ENCODE results near the gene CELF4.

Gene CELF4

DNA sequence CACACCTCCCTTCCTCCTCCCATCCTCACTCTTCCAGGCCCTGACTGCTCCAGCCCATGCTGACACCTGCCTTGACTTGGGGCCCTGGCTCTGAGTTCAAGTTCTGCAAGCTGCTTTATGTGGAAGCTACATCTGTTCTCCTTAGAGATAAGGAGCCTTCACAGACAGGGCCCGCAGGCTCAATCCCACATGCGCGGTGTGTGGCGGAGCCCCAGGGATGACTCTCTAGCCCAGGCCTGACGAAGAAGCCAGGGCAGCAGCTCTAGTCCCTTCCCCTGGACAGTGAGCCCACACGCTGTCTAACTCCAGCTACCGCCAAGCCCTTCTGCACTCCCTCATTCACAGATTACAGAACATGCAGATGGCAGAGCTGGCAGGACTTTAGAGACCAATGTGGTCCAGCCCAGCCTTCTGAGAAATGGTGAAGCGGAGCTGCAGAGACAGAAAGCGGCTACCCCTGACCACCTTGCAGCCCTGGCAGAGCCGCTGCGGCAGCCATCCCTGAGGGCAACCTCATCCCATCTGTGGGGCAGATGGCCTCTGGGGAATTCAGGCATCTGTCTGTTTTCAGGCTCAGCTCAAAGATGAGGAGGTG is 304.3 kb downstream of the CELF4 start:
- TF ChIP-seq POU2F2 (IDR thresholded peaks at IDR 0.05; ENCODE audit: low read depth, low read length), result no peak
- no peak for TF ChIP-seq POLR2A (IDR thresholded peaks at IDR 0.05; ENCODE audit: low read depth, low read length)
- TF ChIP-seq TAF1 (IDR thresholded peaks at IDR 0.05; ENCODE audit: low read depth, low read length), result no peak
- TF ChIP-seq POLR2AphosphoS5 (IDR thresholded peaks at IDR 0.05; ENCODE audit: low read depth, low read length), result no peak
- TF ChIP-seq SPI1 (IDR thresholded peaks at IDR 0.05; ENCODE audit: low read depth, low read length), result no peak
- no peak for TF ChIP-seq PAX5 (IDR thresholded peaks at IDR 0.05; ENCODE audit: insufficient read depth, low read length, severe bottlenecking)
- DNase-seq (ENCODE audit: insufficient read length, low spot score), result no peak
- FAIRE-seq, result no peak

DNA sequence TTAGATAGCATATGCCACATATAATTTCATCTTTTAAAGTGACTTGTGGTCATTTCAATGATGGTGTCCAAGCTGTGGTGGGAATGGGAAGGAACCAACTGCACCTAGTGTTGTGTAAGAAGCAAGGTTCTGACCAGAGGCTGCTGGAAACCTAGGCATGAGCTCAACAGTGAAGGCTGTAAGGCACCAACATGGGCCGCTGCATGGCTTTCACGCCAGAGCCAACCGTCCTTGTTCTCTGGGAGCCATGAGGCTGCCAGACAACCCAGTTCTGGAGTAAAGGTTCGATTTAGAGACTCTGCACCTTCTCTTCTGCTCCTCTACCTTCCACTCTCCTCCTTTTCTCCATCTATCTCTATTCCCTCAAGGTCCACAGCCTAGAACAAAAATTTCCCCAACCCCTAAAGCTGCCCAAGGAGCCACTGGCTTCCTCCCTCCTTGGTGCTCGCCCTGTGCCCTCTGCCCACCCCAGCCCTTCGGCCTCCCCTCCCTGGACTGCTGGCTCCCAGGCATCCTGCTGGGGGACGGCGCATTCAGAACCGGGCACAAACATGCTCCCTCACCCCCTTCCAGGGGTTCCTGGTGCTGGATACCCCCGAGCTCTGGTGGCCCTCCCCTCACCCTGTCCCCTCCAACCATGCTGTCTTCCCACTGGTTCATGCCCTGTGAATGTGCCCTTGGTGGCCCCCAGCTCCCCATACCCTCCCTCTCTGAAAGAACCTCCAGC is 305.1 kb downstream of the CELF4 start:
- TF ChIP-seq POU2F2 (IDR thresholded peaks at IDR 0.05; ENCODE audit: low read depth, low read length) (no peak), PAX5 (IDR thresholded peaks at IDR 0.05; ENCODE audit: insufficient read depth, low read length, severe bottlenecking) (no peak), POLR2AphosphoS5 (IDR thresholded peaks at IDR 0.05; ENCODE audit: low read depth, low read length) (no peak), TAF1 (IDR thresholded peaks at IDR 0.05; ENCODE audit: low read depth, low read length) (no peak), SPI1 (IDR thresholded peaks at IDR 0.05; ENCODE audit: low read depth, low read length) (no peak), POLR2A (IDR thresholded peaks at IDR 0.05; ENCODE audit: low read depth, low read length) (no peak)
- DNase-seq (ENCODE audit: insufficient read length, low spot score), result no peak
- FAIRE-seq, result no peak

DNA sequence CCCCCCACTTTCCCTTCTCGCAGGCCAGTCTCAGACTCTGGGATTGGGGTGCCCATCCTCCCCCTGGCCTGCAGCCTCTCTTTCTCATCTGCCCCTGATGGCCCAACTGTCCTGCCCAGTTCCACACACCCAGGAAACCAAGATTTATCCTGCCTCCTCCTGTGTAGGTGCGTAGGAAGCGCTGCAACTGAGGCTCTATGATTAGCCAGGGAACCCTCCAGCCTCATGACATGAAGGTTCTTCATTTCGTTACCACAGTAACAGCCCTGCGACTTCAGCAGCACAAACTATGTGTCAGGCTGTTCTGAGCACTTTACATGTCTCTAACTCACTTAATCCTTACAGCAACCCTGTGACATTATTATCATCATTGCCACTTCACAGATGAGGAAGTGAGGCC is 305.9 kb downstream of the CELF4 start:
- no peak for TF ChIP-seq POLR2AphosphoS5 (IDR thresholded peaks at IDR 0.05; ENCODE audit: low read depth, low read length)
- TF ChIP-seq POU2F2 (IDR thresholded peaks at IDR 0.05; ENCODE audit: low read depth, low read length), result no peak
- TF ChIP-seq TAF1 (IDR thresholded peaks at IDR 0.05; ENCODE audit: low read depth, low read length), result no peak
- TF ChIP-seq SPI1 (IDR thresholded peaks at IDR 0.05; ENCODE audit: low read depth, low read length), result no peak
- TF ChIP-seq PAX5 (IDR thresholded peaks at IDR 0.05; ENCODE audit: insufficient read depth, low read length, severe bottlenecking), result no peak
- TF ChIP-seq POLR2A (IDR thresholded peaks at IDR 0.05; ENCODE audit: low read depth, low read length), result no peak
- FAIRE-seq, result no peak
- no peak for DNase-seq (ENCODE audit: insufficient read length, low spot score)

DNA sequence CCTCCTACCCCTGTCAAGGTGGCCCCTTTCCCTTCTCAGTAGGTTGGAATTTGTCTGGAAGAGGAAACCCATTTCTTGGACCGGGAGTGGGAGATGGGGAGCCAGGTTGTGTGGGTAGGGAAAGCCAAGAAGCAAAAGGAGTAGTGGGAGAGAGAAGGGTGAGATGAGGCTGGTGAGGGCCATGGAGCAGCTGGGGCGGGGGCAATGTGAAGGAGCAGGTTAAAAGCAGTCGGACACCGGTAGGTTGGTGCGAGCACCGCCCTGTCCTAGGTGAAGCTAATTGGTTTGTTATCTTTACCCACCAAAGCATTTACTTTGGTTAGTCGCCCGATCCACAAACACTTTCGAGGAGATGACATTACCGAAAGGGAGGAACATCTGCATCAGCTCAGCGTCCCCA is 306.8 kb downstream of the CELF4 start:
- TF ChIP-seq SPI1 (IDR thresholded peaks at IDR 0.05; ENCODE audit: low read depth, low read length), result no peak
- no peak for TF ChIP-seq POLR2A (IDR thresholded peaks at IDR 0.05; ENCODE audit: low read depth, low read length)
- no peak for TF ChIP-seq TAF1 (IDR thresholded peaks at IDR 0.05; ENCODE audit: low read depth, low read length)
- no peak for TF ChIP-seq POLR2AphosphoS5 (IDR thresholded peaks at IDR 0.05; ENCODE audit: low read depth, low read length)
- TF ChIP-seq PAX5 (IDR thresholded peaks at IDR 0.05; ENCODE audit: insufficient read depth, low read length, severe bottlenecking), result no peak
- no peak for TF ChIP-seq POU2F2 (IDR thresholded peaks at IDR 0.05; ENCODE audit: low read depth, low read length)
- DNase-seq (ENCODE audit: insufficient read length, low spot score), result no peak
- no peak for FAIRE-seq

DNA sequence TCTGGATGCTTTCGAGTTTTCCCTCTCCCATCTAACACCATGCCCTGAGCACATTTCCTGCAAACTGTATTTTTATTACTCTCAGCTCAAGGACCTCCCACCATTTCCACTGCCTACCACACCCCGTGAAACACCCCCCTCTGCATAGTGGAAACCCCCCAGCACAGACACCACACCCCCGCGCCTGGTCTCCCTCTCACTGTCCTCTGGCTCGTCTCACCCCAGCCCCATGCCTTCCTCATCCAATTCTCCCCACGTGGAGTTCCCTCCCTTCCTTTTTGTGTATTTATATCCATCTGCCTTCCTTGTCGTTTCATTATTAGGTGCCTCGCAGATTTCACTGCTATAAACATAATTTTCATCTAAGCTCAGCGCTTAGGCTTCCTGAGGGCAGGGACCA is 307.5 kb downstream of the CELF4 start:
- no peak for TF ChIP-seq POU2F2 (IDR thresholded peaks at IDR 0.05; ENCODE audit: low read depth, low read length)
- TF ChIP-seq SPI1 (IDR thresholded peaks at IDR 0.05; ENCODE audit: low read depth, low read length), result no peak
- TF ChIP-seq TAF1 (IDR thresholded peaks at IDR 0.05; ENCODE audit: low read depth, low read length), result no peak
- TF ChIP-seq POLR2AphosphoS5 (IDR thresholded peaks at IDR 0.05; ENCODE audit: low read depth, low read length), result no peak
- no peak for DNase-seq (ENCODE audit: insufficient read length, low spot score)
- no peak for FAIRE-seq

DNA sequence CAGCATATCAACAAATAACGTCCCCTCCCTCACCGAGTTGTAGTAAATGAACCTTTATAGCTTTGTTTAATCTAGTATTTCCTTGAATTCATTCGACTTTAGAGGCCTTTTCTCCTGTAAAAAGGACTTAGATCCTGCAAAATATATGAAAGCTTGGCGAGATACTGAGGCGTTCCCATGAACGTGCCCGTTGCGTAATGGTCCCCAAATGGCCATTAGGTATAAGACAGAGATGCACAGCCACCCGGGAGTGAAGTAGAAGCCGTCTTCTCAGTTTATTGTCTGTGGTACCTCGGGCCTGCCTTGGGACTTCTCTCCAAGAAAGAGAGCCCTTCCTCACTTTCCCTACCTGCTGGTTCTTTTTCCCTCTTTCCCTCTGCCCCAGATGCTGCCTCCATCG is 310.6 kb downstream of the CELF4 start:
- TF ChIP-seq TAF1 (IDR thresholded peaks at IDR 0.05; ENCODE audit: low read depth, low read length) (no peak), POU2F2 (IDR thresholded peaks at IDR 0.05; ENCODE audit: low read depth, low read length) (no peak), PAX5 (IDR thresholded peaks at IDR 0.05; ENCODE audit: insufficient read depth, low read length, severe bottlenecking) (no peak), SPI1 (IDR thresholded peaks at IDR 0.05; ENCODE audit: low read depth, low read length) (no peak), POLR2AphosphoS5 (IDR thresholded peaks at IDR 0.05; ENCODE audit: low read depth, low read length) (no peak), POLR2A (IDR thresholded peaks at IDR 0.05; ENCODE audit: low read depth, low read length) (no peak)
- FAIRE-seq, result no peak
- DNase-seq (ENCODE audit: insufficient read length, low spot score), result no peak

DNA sequence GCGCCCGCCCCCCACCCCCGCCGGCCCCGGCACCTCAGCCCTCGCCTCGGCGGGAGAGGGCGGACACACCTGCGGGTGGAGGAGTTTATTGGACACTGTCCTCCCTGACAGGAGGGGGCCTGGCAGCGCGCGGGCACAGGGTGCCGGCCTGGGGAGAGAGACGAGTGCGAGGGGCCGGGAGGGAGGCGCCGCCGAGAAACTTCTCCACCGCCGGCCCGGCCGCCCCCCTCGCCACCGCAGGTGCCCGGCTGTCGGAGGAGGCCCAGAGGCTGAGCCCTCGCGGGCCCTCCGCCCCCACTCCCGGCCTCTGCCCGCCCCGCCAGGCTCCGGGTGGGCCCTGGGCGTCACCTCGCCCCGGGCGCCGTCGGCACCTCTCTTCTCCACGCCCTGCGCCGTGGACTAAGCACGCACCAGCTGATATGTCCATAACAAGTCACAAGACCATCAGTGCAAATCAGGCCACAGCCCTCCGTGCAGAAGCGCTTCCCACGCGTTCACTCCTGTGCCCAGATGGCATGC is 311.3 kb downstream of the CELF4 start:
- FAIRE-seq (no peak), DNase-seq (ENCODE audit: insufficient read length, low spot score) (no peak)
- TF ChIP-seq POU2F2 (IDR thresholded peaks at IDR 0.05; ENCODE audit: low read depth, low read length) (no peak), TAF1 (IDR thresholded peaks at IDR 0.05; ENCODE audit: low read depth, low read length) (no peak), POLR2A (IDR thresholded peaks at IDR 0.05; ENCODE audit: low read depth, low read length) (no peak), SPI1 (IDR thresholded peaks at IDR 0.05; ENCODE audit: low read depth, low read length) (no peak), PAX5 (IDR thresholded peaks at IDR 0.05; ENCODE audit: insufficient read depth, low read length, severe bottlenecking) (no peak), POLR2AphosphoS5 (IDR thresholded peaks at IDR 0.05; ENCODE audit: low read depth, low read length) (no peak)

DNA sequence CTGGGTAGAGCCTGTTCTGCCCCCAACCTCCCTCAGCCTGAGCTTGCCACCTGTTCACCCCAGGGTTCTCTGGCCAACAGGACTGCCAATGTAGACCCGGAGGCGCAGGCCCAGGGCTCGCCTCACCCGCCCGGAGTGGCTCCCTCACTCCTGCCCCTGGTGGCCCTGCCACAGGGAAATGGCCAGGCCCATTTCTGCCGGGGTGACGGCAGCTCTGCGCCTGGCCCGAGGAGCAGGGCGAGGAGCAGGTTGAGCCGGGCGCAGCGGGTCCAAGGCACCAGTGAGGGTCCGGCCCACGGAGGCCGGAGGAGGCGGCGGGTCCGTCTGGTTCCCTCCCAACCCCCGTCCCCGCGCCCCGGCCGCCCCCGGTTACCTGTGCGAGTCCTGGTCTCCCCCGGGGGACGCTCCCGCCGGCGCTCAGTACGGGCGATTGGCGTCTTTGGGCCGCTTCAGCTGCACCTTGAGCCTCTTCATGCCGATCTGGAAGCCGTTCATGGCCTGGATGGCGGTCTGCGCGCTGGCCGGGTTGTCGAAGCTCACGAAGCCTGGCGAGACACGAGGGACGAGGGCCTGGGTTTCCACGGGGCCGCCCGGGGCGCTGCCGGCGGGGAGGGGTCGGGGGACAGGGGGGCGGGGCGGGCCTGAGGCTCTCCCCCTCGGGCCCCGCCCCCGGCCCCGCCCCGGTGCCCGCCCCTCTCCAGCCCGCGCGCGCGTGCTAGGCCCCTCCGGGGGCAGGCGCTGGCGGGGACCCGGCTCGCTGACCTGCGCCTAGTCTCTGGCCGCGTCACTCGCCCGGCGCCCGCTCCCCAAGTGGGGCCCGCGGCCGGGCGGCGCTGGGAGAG is 312.0 kb downstream of the CELF4 start:
- DNase-seq (ENCODE audit: insufficient read length, low spot score), result peak; percentile 53
- TF ChIP-seq POLR2A (IDR thresholded peaks at IDR 0.05; ENCODE audit: low read depth, low read length), result no peak
- no peak for TF ChIP-seq PAX5 (IDR thresholded peaks at IDR 0.05; ENCODE audit: insufficient read depth, low read length, severe bottlenecking)
- TF ChIP-seq POU2F2 (IDR thresholded peaks at IDR 0.05; ENCODE audit: low read depth, low read length), result no peak
- no peak for FAIRE-seq

DNA sequence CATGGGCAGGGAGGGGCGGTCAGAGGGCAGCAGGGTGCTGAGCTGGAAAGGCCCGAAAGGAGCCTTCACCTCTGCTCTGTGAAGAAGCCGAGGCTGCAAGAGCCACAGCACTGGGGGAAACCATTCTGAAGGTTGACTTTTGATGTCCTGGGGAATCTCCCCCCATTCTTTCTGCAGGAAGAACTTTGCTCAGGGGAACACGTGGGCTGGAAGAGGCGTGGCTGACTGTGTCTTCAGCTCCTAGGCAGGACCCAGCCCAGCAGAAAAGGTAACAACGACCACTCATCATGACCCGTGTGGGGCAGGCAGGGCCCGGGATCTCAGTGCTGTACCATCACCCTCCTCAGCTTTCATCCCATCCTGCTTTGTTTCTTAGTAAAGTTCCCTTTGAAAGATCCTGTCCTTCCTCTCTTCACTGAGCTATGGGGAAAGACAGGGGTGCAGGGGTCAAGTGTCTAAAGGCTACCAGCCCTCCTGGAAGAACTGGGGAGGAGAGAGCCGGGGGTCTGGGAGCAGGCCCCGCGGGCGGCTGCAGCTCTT is 312.7 kb downstream of the CELF4 start:
- DNase-seq (ENCODE audit: insufficient read length, low spot score) (no peak), FAIRE-seq (no peak)
- TF ChIP-seq POLR2AphosphoS5 (IDR thresholded peaks at IDR 0.05; ENCODE audit: low read depth, low read length), result no peak

All from GM12891 (cell line).